Brain microvascular endothelial cell (primary cell): Measurements from ENCODE around the gene MT1F.

Experiments used
- DNase-seq: peaks from one replicate; pipeline ENCODE4 v3.0.0-alpha.2; 2020
- H3K27ac ChIP-seq: fragments of 250-450 bp; sonication (Bioruptor Pico); 2 replicates; pipeline ENCODE4 v1.5.1; 2020; ENCODE audit warnings: mild to moderate bottlenecking, moderate library complexity
- H3K27me3 ChIP-seq: fragments of 250-450 bp; sonication (Bioruptor Pico); replicated peaks from 2 replicates; pipeline ENCODE4 v1.5.1; 2020; ENCODE audit warnings: mild to moderate bottlenecking
- H3K36me3 ChIP-seq: fragments of 250-450 bp; sonication (Bioruptor Pico); replicated peaks from 2 replicates; pipeline ENCODE4 v1.5.1; 2020; ENCODE audit warnings: mild to moderate bottlenecking
- H3K4me3 ChIP-seq: 2 replicates; pipeline ENCODE4 v1.5.1; 2011; ENCODE audit warnings: low read depth, mild to moderate bottlenecking, control low read depth, low read length, moderate library complexity
- in situ Hi-C: cut with HindIII; loops from 2 replicates; pipeline ENCODE4 v1.10.0; 2017; ENCODE audit warnings: low sequenced_read_pairs, low pct_ligation_motif_present
- TF ChIP-seq, protein P1 (sequence below): IDR thresholded peaks from 2 replicates; pipeline ENCODE4 v1.5.1; 2011; ENCODE audit warnings: low read depth, mild to moderate bottlenecking, moderate library complexity, low read length, control low read depth, inconsistent platforms; ENCODE audit errors: missing control alignments

MT1F gene

GRCh38 chr16:56679818-56680217 is 22.1 kb downstream of the MT1F start:
- no peaks in the 10 kb centered on the region for H3K36me3 ChIP-seq
- TF ChIP-seq, protein P1, sequence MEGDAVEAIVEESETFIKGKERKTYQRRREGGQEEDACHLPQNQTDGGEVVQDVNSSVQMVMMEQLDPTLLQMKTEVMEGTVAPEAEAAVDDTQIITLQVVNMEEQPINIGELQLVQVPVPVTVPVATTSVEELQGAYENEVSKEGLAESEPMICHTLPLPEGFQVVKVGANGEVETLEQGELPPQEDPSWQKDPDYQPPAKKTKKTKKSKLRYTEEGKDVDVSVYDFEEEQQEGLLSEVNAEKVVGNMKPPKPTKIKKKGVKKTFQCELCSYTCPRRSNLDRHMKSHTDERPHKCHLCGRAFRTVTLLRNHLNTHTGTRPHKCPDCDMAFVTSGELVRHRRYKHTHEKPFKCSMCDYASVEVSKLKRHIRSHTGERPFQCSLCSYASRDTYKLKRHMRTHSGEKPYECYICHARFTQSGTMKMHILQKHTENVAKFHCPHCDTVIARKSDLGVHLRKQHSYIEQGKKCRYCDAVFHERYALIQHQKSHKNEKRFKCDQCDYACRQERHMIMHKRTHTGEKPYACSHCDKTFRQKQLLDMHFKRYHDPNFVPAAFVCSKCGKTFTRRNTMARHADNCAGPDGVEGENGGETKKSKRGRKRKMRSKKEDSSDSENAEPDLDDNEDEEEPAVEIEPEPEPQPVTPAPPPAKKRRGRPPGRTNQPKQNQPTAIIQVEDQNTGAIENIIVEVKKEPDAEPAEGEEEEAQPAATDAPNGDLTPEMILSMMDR: no peak
- DNase-seq: no peak
- H3K27me3 ChIP-seq: peaks cover 7% of the 10 kb centered on the region
- H3K4me3 ChIP-seq: no peak overlapping the region
- in situ Hi-C loops: no loop called here
- H3K27ac ChIP-seq: no peak overlapping the region

DNA sequence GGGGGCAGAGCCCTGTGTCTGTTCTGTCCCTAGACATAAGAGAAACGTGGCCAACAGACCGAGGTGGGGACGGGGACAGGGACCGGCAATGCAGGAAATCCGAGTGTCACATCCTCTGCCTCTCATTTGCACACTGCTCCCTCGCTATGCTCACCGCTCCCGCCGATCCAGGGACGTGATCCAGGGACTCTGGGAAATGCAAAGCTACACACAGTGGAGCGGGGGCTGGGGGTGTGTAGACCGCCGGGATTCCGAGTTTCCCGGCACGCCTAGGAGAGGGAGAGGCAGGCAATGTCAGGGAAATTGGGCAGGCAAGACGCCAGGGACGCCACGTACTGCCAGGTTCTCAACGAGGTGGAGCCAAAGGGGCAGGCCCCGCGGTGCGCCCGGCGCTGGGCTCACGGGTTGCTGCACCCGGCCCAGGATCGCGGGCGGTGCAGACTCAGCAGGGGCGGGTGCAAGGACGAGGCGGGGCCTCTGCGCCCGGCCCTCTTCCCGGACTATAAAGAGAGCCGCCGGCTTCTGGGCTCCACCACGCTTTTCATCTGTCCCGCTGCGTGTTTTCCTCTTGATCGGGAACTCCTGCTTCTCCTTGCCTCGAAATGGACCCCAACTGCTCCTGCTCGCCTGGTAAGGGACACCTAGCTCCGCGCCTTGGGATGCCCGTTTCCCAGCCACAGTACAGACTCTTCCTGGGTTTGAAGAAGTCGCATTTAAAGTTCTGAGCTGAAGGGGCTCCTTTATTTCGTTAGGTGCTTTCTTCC is 24.4 kb downstream of the MT1F start, which contains the start of gene MT1X:
Gene MT1X, plus strand, starts transcription at position 532 of the 764 bp plus-strand sequence. Its CDS starts 71 bp downstream, at position 603.
- DNase-seq: peak; percentile 82
- in situ Hi-C loops: no loop called here
- Histone ChIP-seq H3K27me3 (no peaks in the 10 kb centered on the region), H3K27ac (peak within 1 kb of the TSS; percentile 29), H3K36me3 (no peaks in the 10 kb centered on the region), H3K4me3 (peak within 1 kb of the TSS; percentile 68)
- TF ChIP-seq, protein P1: no peak

DNA sequence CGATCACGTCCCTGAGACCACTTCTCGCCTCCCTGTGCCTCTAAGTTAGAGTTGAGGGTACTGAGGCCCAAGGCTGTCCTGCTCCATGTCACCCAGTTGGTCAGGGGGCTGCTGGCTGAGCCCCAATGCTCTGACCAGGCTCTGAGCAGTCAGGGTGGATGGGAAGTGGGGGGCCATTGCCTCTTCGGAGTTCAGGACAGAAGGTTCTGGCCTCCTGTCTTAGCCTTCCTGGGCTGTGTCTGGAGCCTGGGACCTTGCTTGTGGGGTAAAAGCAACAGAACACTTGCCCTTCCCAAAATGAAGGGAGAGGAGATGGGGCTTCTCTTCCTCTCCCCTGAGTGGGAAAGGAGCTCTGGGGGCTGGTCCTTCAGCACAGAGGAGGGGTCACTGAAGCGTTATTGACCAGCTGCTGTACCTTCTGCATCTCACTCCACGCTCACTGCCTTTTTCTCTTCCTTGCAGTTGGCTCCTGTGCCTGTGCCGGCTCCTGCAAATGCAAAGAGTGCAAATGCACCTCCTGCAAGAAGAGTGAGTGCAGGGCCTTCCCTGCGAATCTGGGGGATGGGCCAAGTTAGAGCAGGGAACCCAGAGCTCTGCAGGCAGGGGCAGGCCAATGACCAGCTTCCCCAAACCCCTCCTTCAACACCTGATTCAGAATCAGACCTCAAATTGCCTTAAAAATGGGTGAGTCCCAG is 25.1 kb downstream of the MT1F start:
- Histone ChIP-seq H3K4me3 (peak overlapping the region; percentile 68), H3K27ac (no peak overlapping the region), H3K27me3 (no peaks in the 10 kb centered on the region), H3K36me3 (no peaks in the 10 kb centered on the region)
- TF ChIP-seq, protein P1: no peak
- no peak for DNase-seq
- in situ Hi-C loops: no loop called here

- H3K27me3 ChIP-seq: no peaks in the 10 kb centered on the region
- TF ChIP-seq, protein P1: peak; percentile 36
- no peak overlapping the region for H3K27ac ChIP-seq
- no peaks in the 10 kb centered on the region for H3K36me3 ChIP-seq
- H3K4me3 ChIP-seq: peak overlapping the region; percentile 68
- in situ Hi-C loops: no loop called here
- DNase-seq: no peak
Observed at GRCh38 chr16:56683424-56684172, 25.8 kb downstream of the MT1F start.

- no peak for DNase-seq
- TF ChIP-seq, protein P1: no peak
- H3K27me3 ChIP-seq: no peaks in the 10 kb centered on the region
- no peaks in the 10 kb centered on the region for H3K36me3 ChIP-seq
- H3K4me3 ChIP-seq: no peak overlapping the region
- H3K27ac ChIP-seq: no peak overlapping the region
- in situ Hi-C loops: no loop called here
Observed at GRCh38 chr16:56684256-56684925, 26.6 kb downstream of the MT1F start.
